SK-N-SH treated with all-trans-retinoic acid at 6 μM for 48 hours (cell line): ENCODE measurements around the gene RRH.

Experiments used
- ATAC-seq: fragments of 200-7000 bp; cut with Tn5 transposase; 3 replicates; pipeline ENCODE4 v1.9.1; 2020; ENCODE audit warnings: mild to moderate bottlenecking, moderate library complexity
- BACH2 ChIP-seq: fragments of 250-450 bp; sonication (Bioruptor Pico); IDR thresholded peaks from 2 replicates; pipeline ENCODE4 v1.9.0; 2021; ENCODE audit warnings: mild to moderate bottlenecking, borderline replicate concordance
- CSDC2 ChIP-seq: fragments of 250-450 bp; sonication (Bioruptor Pico); IDR thresholded peaks from 2 replicates; pipeline ENCODE4 v1.5.0; 2020; ENCODE audit warnings: mild to moderate bottlenecking, moderate library complexity
- ESRRG ChIP-seq: fragments of 250-450 bp; sonication (Bioruptor Pico); IDR thresholded peaks from 2 replicates; pipeline ENCODE4 v1.6.1; 2021; ENCODE audit warnings: mild to moderate bottlenecking
- GLIS3 ChIP-seq: fragments of 250-450 bp; sonication (Bioruptor Pico); IDR thresholded peaks from 2 replicates; pipeline ENCODE4 v1.5.0; 2020; ENCODE audit warnings: mild to moderate bottlenecking, moderate library complexity
- OSR1 ChIP-seq: fragments of 250-450 bp; sonication (Bioruptor Pico); IDR thresholded peaks from 2 replicates; pipeline ENCODE4 v1.8.0; 2022; ENCODE audit warnings: moderate library complexity, mild to moderate bottlenecking, inconsistent platforms
- PPARA ChIP-seq: fragments of 250-450 bp; sonication (Bioruptor Pico); IDR thresholded peaks from 2 replicates; pipeline ENCODE4 v1.5.0; 2020; ENCODE audit warnings: mild to moderate bottlenecking, borderline replicate concordance
- RARB ChIP-seq: fragments of 250-450 bp; sonication (Bioruptor Pico); IDR thresholded peaks from 2 replicates; pipeline ENCODE4 v1.8.0; 2021; ENCODE audit warnings: mild to moderate bottlenecking, moderate library complexity
- SNAI2 ChIP-seq: fragments of 250-450 bp; sonication (Bioruptor Pico); IDR thresholded peaks from 2 replicates; pipeline ENCODE4 v1.5.0; 2020; ENCODE audit warnings: mild to moderate bottlenecking, moderate library complexity
- TCF4 ChIP-seq: fragments of 250-450 bp; sonication (Bioruptor Pico); IDR thresholded peaks from 2 replicates; pipeline ENCODE4 v1.8.0; 2021; ENCODE audit warnings: mild to moderate bottlenecking, moderate library complexity, borderline replicate concordance
- TOX ChIP-seq: fragments of 250-450 bp; sonication (Bioruptor Pico); IDR thresholded peaks from 2 replicates; pipeline ENCODE4 v1.8.0; 2021; ENCODE audit warnings: mild to moderate bottlenecking, moderate library complexity, borderline replicate concordance
- ZC3H10 ChIP-seq: fragments of 250-450 bp; sonication (Bioruptor Pico); IDR thresholded peaks from 2 replicates; pipeline ENCODE4 v1.5.1; 2021; ENCODE audit warnings: mild to moderate bottlenecking, moderate library complexity
- ZFP3 ChIP-seq: fragments of 250-450 bp; sonication (Bioruptor Pico); IDR thresholded peaks from 2 replicates; pipeline ENCODE4 v1.5.0; 2020; ENCODE audit warnings: mild to moderate bottlenecking, moderate library complexity
- ZFP30 ChIP-seq: fragments of 450-650 bp; formaldehyde crosslinking; IDR thresholded peaks from 2 replicates; pipeline ENCODE4 v1.5.0; 2022; ENCODE audit warnings: mild to moderate bottlenecking, moderate library complexity
- ZNF565 ChIP-seq: fragments of 450-650 bp; formaldehyde crosslinking; conservative IDR thresholded peaks from 2 replicates; pipeline ENCODE4 v1.5.0; 2020; ENCODE audit warnings: low read depth, mild to moderate bottlenecking, moderate library complexity
- ZNF70 ChIP-seq: fragments of 450-650 bp; formaldehyde crosslinking; IDR thresholded peaks from 2 replicates; pipeline ENCODE4 v1.5.0; 2020; ENCODE audit warnings: mild to moderate bottlenecking, moderate library complexity
- ZNF8 ChIP-seq: fragments of 450-650 bp; formaldehyde crosslinking; IDR thresholded peaks from 2 replicates; pipeline ENCODE4 v1.5.0; 2020; ENCODE audit warnings: mild to moderate bottlenecking, moderate library complexity
- TF ChIP-seq, protein P1 (sequence below): fragments of 250-450 bp; sonication (Bioruptor Pico); IDR thresholded peaks from 2 replicates; pipeline ENCODE4 v1.5.1; 2021; ENCODE audit warnings: mild to moderate bottlenecking, moderate library complexity
- TF ChIP-seq, protein P2 (sequence below): fragments of 250-450 bp; sonication (Bioruptor Pico); IDR thresholded peaks from 2 replicates; pipeline ENCODE4 v1.8.0; 2021; ENCODE audit warnings: low read depth, mild to moderate bottlenecking, moderate library complexity, borderline replicate concordance
- TF ChIP-seq, protein P3 (sequence below): fragments of 250-450 bp; sonication (Bioruptor Pico); IDR thresholded peaks from 2 replicates; pipeline ENCODE4 v1.5.0; 2020; ENCODE audit warnings: mild to moderate bottlenecking, moderate library complexity
- TF ChIP-seq, protein P4 (sequence below): fragments of 250-450 bp; sonication (Bioruptor Pico); IDR thresholded peaks from 2 replicates; pipeline ENCODE4 v1.8.0; 2020; ENCODE audit warnings: mild to moderate bottlenecking, moderate library complexity, borderline replicate concordance

The RRH gene

DNA sequence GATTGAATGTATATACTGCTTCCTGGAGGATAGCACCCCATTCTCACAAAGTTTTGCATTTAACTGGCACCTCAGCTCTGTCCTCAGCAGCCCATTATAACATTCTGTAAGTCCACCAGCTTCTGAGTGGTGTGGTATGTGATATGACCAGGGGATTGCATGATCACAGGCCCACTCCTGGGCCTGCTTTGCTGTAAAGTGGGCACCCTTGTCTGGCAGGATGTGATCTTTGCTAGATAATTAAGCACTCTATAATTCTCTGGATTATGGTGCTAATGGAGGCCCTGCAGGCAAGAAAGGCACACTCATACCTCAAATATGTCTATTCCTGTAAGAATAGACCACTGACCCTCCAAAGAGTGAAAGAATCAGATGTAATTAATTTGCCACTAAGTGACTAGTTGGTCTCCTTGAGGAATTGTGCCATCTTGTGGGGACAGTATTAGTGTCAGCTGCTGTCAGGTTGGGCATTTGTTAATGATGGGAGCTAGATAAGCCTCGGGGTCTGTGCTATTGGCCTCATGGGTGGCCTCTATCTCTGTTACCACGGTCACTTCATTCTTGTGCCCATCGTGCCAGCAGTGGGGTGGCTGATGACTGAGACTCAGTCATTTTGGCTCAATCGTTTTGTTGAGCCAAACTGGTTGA lies 23.7 kb upstream of the RRH start:
- peak; percentile 88 for ATAC-seq

DNA sequence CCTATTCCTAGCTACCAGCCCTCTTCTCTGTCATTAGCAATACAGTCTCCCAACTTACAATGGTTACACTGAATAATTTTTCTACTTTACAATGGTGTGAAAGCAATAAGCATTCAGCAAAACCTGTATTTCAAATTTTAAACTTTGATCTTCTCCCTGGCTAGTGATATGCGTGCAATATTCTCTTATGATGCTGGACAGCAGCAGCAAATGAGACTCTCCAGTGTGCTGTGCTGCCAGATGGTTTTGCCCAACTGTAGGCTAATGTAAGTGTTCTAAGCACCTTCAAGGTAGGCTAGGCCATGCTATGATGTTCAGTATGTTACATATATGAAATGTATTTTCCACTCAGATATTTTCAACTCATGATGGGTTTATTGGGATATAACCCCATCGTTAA lies 18.1 kb upstream of the RRH start:
- TF ChIP-seq ZNF8 (CRISPR knock-in tag) (no peak), ZFP3 (no peak), ESRRG (no peak), GLIS3 (CRISPR knock-in tag) (no peak), BACH2 (CRISPR knock-in tag) (no peak), ZNF70 (CRISPR knock-in tag) (no peak), PPARA (CRISPR knock-in tag) (no peak), ZC3H10 (CRISPR knock-in tag) (no peak), TCF4 (CRISPR knock-in tag) (no peak), OSR1 (no peak)
- TF ChIP-seq, protein P1, sequence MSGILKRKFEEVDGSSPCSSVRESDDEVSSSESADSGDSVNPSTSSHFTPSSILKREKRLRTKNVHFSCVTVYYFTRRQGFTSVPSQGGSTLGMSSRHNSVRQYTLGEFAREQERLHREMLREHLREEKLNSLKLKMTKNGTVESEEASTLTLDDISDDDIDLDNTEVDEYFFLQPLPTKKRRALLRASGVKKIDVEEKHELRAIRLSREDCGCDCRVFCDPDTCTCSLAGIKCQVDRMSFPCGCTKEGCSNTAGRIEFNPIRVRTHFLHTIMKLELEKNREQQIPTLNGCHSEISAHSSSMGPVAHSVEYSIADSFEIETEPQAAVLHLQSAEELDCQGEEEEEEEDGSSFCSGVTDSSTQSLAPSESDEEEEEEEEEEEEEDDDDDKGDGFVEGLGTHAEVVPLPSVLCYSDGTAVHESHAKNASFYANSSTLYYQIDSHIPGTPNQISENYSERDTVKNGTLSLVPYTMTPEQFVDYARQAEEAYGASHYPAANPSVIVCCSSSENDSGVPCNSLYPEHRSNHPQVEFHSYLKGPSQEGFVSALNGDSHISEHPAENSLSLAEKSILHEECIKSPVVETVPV = no peak
- TF ChIP-seq, protein P2, sequence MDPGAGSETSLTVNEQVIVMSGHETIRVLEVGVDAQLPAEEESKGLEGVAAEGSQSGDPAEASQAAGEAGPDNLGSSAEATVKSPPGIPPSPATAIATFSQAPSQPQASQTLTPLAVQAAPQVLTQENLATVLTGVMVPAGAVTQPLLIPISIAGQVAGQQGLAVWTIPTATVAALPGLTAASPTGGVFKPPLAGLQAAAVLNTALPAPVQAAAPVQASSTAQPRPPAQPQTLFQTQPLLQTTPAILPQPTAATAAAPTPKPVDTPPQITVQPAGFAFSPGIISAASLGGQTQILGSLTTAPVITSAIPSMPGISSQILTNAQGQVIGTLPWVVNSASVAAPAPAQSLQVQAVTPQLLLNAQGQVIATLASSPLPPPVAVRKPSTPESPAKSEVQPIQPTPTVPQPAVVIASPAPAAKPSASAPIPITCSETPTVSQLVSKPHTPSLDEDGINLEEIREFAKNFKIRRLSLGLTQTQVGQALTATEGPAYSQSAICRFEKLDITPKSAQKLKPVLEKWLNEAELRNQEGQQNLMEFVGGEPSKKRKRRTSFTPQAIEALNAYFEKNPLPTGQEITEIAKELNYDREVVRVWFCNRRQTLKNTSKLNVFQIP (CRISPR knock-in tag) = no peak
- TF ChIP-seq, protein P3, sequence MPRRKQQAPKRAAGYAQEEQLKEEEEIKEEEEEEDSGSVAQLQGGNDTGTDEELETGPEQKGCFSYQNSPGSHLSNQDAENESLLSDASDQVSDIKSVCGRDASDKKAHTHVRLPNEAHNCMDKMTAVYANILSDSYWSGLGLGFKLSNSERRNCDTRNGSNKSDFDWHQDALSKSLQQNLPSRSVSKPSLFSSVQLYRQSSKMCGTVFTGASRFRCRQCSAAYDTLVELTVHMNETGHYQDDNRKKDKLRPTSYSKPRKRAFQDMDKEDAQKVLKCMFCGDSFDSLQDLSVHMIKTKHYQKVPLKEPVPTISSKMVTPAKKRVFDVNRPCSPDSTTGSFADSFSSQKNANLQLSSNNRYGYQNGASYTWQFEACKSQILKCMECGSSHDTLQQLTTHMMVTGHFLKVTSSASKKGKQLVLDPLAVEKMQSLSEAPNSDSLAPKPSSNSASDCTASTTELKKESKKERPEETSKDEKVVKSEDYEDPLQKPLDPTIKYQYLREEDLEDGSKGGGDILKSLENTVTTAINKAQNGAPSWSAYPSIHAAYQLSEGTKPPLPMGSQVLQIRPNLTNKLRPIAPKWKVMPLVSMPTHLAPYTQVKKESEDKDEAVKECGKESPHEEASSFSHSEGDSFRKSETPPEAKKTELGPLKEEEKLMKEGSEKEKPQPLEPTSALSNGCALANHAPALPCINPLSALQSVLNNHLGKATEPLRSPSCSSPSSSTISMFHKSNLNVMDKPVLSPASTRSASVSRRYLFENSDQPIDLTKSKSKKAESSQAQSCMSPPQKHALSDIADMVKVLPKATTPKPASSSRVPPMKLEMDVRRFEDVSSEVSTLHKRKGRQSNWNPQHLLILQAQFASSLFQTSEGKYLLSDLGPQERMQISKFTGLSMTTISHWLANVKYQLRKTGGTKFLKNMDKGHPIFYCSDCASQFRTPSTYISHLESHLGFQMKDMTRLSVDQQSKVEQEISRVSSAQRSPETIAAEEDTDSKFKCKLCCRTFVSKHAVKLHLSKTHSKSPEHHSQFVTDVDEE (CRISPR knock-in tag) = no peak
- no peak for ATAC-seq

More for the DNA sequence above, 23.7 kb upstream of the RRH start:
- TF ChIP-seq ZNF70 (CRISPR knock-in tag) = no peak

DNA sequence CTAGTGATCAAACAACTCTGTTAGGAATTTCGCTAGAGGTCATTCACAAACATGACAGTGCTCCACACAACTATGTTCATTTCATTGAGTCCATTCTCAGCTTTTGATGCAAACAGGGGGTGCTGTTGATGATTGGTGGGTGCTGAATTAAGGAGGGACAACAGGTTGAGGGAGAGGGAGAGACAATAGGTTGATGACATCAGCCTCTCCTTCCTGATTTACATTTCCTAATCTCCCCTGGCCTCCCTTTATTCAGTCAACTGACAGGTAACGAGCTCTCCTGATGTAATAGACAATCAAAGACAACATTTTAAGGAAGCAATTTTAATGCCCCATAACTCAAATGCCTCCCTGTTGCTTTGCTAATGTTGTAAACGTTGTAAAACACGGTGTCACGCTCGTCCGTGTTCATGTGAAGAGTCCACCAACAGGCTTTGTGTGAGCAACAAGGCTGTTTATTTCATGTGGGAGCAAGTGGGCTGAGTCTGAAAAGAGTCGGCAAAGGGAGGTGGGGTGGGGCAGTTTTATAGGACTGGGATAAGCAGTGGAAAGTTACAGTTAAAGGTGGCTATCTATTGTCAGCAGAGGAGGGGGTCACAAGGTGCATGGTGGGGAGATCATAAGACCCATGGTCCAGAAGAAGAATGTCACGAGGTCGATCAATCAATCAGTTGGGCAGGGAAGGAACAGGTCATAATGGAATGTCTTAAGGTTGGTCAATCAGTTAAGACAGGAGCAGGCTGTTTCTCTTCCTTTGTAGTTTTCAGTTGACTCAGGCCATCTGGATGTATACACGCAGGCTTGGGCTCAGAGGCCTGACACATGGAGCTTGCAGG lies 17.0 kb upstream of the RRH start:
- TF ChIP-seq ZNF70 (CRISPR knock-in tag) (no peak), TOX (CRISPR knock-in tag) (no peak), ESRRG (no peak), SNAI2 (CRISPR knock-in tag) (no peak), CSDC2 (CRISPR knock-in tag) (no peak), ZC3H10 (CRISPR knock-in tag) (no peak), ZFP30 (no peak), ZNF565 (no peak), PPARA (CRISPR knock-in tag) (no peak), ZNF8 (CRISPR knock-in tag) (no peak), BACH2 (CRISPR knock-in tag) (no peak), RARB (CRISPR knock-in tag) (no peak), GLIS3 (CRISPR knock-in tag) (no peak), ZFP3 (no peak), TCF4 (CRISPR knock-in tag) (no peak)
- TF ChIP-seq, protein P4, sequence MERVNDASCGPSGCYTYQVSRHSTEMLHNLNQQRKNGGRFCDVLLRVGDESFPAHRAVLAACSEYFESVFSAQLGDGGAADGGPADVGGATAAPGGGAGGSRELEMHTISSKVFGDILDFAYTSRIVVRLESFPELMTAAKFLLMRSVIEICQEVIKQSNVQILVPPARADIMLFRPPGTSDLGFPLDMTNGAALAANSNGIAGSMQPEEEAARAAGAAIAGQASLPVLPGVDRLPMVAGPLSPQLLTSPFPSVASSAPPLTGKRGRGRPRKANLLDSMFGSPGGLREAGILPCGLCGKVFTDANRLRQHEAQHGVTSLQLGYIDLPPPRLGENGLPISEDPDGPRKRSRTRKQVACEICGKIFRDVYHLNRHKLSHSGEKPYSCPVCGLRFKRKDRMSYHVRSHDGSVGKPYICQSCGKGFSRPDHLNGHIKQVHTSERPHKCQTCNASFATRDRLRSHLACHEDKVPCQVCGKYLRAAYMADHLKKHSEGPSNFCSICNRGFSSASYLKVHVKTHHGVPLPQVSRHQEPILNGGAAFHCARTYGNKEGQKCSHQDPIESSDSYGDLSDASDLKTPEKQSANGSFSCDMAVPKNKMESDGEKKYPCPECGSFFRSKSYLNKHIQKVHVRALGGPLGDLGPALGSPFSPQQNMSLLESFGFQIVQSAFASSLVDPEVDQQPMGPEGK (CRISPR knock-in tag) = no peak
- TF ChIP-seq, protein P1 = no peak
- ATAC-seq = no peak
